Measurements from ENCODE around the gene UBQLN4.
"Not testable (repeated sequence)": the region's sequence is repeated elsewhere in the genome, so short reads cannot be mapped to it uniquely, and the experiment has no call there.

Gene UBQLN4

DNA sequence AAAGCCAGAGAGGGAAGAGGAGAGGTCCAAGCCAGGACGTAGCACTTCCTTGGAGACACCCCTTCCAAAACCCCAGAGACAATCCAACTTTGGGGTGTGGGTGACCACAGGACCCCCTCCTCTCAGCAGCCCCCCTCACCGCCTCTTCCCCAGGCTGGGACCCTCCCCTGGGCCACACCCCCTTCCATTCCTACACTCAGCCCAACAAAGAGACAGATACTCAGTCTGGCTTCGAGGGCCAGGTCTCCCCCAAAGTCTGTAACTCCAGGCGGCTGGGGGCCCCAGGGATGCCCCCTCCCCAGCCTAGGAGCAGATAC, 27.2 kb upstream of the UBQLN4 start:
- DNase-seq: no peak

DNA sequence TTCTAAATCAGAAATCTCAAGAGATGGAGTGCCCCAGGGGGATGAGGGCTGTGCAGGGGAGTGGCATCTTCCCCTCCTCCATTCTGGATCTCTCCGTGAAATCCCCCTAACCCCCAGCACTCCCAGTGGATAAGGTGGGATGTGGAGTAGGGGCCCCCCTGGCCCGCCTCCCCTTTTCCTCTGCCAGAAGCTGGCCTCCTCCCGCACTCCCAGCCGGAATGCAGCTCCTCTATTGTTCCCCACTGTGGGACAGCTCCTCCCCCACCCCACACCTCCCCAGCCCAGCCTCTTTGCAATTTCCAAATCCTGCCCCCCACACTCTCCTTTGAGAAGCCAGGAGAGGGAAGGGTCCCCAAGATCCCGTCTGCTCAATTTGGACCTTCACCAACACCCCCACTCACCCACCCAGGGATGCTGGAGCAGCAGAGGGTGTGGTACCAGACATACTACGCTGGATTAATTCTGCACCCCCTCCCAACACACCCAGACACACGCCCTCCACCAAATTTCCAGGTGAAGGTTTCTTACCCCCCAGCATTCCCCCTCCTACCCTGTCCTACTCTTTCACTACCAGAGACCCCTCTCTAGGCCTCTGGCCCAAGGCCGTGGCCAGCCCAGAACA, 26.8 kb upstream of the UBQLN4 start:
- DNase-seq: no peak

DNA sequence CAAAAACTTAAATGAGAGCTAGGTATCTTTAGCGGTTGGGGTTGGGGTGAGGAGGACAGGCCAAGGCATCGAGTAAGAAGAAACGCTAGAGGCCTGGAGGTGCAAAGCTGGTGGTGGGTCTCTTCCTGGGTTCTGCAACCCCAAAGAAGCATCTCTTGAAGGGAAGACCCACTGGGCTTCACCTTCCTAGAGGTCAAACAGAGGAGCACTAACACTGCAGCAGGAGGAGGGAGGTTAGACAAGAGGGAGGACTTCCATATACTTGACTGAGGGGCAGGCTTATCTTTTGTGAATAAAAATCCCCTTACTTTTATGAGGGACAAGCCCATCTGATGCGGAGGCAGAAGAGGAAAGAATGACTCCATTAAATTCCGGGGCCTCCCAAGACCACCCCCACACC, 26.2 kb upstream of the UBQLN4 start:
- DNase-seq: no peak

DNA sequence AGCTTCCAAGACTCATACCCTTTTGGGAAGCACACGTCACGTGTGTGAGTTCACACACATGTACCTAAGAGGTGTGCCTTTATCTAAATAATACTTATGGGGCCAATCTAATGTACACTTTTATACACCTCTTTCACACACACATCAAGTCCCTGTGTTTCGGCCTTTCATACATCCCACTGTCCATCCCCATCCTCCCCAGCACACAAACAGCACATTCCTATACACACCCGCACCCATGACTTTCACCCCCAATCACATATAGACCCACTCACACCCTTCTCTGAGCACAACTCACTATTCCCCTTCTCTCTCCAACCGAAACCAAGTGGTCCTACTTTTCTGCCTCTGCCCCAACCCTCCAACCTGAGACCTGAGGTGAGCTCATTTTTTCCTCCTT, 25.1 kb upstream of the UBQLN4 start:
- no peak for DNase-seq

DNA sequence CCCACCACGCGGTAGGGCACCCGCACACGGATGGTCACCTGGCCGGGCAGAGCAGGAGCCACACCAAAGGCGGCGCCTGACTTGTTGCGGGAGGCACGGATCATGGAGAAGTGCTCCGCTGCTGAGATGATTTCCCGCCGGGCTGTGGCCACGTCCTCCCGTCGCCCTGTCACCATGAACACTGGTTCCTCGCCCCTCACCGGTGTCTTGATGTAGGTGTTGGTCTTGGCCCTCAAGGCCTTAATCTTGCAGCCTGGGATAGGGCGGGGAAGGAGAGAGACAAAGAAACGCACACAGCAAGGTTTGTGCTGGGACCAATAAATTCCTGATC, 23.8 kb upstream of the UBQLN4 start:
- DNase-seq: no peak

DNA sequence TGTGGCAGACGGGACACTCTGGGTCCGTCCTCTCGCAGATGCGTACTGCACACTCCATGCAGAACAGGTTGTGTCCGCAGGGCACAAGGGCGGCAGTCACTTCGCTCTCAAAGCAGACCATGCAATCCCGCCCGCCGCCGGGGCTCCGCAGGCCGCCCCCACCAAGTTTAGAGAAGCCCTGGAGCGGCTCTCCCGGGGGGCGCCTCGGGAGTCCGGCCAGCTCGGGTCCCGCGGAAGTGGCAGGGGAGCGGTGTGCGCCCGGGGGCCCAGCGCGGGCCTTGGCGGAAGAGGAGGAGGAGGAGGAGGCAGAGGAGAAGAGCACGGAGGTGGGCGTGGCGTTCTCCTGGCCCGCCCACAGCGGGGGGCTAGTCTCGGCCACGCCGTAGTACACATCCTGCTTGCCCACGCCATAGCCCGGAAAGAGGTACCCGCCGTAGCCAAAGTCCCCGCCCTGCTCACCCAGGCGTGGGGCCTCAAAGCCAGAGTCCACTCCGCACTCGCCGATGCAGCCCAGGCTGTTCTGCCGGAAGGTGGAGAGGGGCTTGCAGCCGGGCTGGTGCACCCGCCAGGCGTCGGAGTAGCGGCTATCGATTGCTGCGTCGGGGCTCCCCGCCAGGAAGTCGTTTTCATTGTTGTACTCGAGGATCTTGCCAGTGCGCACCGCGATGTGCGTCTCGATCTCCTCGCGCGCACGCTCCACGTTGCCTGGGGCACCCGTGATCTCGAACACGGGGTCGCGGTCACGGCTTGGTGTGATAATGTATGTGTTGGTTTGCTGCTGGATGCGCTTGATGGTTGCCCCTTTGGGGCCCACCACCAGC, 23.2 kb upstream of the UBQLN4 start:
- DNase-seq: no peak

DNA sequence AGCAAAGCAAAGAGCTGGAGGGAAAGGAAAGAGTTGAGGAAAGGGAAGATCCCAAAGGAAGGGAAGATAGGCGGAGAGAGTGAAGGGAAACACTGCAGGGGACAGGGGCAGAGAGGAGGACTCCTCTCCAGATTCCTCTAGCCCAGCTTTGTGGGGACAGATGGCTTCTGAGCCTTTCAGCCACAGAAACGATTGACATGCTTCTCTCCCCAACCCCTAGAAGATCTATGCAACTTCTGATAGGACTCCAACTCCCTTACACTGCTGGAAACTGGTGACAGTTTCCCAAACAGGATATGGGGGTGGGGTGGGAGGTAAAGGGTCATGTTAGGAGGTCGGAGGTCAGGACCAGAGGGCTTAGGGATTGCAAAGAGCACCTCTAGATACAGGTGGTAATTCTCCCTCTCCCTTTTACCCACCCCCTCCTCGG, 22.2 kb upstream of the UBQLN4 start:
- no peak for DNase-seq

DNA sequence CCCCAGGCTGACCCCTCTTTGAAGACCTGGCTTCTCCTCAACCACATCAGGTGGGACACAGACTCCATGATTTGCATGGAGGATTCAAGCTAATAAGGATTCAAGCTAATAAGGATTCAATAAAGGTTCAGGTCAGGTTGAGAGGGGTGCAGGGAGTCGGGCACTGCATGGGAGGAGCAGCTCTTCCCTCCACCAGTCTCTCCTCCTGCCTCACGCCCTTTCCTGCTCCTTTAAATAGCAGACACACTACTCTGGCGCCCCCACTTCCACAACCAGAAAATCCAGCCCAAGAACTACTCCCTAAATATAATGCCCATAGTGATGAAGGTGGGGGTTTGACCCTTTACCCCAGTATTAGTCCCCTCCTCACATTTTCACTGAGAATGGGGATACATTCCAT, 21.6 kb upstream of the UBQLN4 start:
- no peak for DNase-seq

DNA sequence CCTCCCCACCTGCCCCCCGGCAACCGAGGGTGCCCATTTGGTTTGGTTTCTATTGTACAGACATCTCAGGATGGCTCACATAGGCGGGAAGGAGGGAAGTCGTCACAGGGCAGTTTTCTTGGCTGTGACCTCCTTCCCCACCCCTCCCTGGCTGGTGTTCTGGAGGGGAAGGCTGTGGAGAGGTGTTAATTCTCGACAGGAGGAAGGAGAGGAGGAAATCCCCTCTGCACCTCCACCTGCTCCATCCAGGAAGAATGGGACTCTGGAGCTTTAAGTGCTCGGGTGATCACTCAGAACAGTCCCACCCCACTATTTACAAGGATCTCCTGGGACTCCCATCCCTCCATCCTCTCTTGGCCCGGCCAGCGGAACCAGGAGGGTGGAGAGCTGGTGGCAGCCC, 21.1 kb upstream of the UBQLN4 start:
- DNase-seq: no peak

DNA sequence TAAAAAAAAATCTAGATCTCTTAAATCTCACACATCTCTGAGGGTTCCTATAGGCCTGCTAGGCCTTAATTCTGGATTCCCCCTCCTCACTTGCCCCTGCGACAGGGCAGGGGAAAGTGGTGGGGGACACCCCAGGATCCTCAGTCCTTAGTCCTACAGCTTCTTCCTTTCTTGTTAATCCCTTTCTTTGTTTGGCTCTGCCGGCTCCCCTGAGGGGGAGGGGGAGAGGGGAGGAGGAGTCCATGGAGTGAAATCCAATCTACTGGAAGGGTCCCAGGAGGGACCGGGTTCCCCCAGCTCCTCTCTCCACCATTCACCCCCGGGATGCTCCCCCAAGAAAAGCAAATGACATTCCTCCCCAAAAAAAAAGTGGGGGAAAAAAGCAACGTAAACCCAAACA, 20.1 kb upstream of the UBQLN4 start:
- no peak for DNase-seq

DNA sequence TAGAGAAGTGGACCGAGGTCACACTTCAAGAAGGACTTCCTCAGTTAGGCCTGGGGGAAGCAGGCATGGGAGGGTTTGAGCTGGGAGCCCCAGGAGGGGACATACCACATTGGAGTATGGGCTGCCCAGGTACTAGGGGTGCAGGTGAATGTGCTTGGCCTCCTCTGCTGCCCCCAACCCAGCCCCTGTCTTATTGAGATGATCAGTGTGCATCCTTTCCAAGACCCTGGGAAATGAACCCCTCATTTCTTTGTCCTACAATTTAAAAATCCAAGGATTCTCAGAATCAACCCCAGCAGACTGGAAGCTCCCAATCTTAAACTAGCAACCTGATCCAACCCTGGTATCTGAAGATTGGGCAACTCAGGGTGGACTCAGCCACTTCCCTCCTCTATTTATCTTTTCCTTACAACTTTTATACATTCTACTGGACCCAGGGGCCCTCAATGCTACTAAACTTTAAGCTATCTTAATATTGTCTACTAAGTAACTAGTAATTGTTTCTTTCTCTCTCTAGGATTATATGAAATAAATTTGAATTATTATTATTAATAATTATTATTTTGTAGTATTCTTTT, 19.6 kb upstream of the UBQLN4 start:
- DNase-seq: no peak

DNA sequence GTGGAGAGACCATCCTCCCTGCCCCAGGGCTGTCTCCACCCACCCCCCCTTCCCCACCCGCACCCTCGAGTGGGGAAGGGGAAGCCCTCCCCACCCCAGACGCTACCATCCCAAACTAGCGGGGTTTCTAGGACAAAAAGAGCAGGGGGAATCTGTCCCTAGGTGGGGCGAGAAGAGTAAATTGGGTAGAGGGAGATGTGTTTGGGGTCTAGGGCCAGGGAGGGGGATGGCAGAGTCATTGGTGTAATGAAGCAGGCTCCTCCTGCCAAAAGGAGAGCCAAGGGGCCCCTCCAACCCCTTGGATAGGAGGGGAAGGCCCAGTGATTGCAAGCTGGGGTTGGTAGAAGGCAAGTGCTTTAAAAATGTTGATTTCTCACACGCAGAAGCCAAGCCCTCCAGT, 18.7 kb upstream of the UBQLN4 start:
- no peak for DNase-seq

DNA sequence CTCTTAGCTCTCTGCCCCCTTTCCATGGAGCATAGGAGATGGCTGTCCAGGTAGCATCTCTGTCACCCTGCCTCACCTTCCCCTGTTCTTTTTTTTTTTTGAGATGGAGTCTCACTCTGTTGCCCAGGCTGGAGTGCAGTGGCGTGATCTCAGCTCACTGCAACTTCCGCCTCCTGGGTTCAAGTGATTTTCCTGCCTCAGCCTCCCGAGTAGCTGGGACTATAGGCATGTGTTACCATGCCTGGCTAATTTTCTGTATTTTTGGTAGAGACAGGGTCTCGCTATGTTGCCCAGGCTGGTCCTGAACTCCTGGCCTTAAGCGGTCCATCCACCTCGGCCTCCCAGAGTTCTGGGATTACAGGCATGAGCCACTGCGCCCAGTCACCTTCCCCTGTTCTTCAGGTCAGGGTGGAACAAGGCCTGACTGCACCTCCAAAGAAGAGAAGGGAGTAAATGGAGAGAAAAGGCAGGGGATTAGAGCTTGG, 17.8 kb upstream of the UBQLN4 start:
- not testable (repeated sequence) for DNase-seq

DNA sequence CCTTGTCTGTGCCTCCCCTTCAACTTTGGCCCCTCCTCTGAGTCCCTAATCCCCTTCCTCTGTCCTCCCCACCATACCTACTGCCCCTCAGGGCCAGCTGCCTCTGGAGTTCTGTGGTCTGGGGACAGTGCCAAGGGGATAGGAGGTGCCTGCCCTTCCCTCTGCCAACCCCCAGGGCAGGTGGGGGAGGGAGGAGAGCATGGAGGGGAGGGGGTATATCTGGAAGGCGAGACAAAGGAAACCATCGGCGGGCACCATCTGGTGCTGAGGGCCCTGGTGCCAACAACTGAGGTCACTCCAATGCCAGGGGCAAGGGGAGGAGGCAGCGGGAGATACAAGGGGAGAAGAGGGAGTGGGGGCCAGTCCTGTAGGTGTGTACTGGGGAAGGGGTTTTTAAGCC, 16.9 kb upstream of the UBQLN4 start:
- DNase-seq: no peak

DNA sequence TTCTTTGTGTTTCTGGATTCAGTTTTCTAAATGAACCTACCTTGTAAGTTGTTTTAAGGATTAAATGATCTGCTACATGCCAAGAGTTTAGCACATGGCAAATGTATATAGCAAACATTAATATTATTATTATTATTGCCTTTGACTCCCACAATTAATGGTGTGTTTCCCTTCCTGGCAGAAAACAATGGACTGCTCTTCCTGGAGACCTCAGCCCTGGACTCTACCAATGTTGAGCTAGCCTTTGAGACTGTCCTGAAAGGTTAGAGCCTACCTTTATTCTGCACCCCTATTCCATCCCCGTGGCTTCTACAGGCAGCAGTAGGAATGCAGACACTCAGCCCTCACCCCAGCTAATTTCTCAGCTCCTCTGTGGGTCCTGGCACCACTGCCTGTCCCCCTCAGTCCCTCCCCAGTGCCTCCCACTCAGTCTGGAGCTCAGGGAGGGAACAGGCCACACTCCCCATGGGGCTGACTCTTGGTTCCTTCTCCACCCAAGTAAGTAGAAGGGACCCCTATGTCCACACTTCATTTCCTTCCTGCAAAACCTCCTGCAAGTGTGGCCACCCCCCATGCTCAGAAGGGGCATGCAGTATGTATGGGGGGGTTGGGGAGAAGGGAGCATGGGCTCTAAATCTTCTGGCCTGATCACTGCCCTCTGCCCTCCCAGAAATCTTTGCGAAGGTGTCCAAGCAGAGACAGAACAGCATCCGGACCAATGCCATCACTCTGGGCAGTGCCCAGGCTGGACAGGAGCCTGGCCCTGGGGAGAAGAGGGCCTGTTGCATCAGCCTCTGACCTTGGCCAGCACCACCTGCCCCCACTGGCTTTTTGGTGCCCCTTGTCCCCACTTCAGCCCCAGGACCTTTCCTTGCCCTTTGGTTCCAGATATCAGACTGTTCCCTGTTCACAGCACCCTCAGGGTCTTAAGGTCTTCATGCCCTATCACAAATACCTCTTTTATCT, 16.2 kb upstream of the UBQLN4 start:
- DNase-seq: no peak

DNA sequence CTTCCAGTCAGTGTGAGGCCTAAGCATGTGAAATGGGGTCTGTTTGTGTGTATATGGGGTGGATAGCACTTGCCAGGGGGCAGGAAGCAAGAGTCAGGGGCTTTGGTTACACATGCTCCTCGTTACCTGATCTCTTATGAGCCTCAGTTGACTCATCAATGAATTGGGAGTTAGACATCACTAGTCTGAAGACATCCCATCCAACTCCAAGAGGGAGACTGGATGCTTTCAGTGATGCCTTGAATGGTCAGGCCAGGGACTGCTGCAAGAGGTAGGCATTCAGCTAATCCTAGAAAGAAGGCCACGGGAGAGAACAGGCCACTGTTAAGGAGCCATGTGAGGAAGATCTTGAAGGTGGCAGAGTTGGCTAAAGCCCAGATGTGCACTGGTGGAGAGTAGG, 13.7 kb upstream of the UBQLN4 start:
- DNase-seq: no peak

DNA sequence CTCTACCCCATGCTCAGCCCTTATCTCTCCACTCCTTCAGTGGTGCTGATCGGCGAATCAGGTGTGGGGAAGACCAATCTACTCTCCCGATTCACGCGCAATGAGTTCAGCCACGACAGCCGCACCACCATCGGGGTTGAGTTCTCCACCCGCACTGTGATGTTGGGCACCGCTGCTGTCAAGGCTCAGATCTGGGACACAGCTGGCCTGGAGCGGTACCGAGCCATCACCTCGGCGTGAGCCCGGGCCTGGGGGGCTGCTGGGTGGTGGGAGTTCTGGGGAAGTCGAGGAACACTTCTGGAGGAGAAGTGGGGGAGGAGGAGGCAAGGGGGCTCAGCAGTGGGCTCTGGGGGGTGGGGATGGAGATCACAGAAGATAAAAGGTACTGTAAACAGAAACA, 12.3 kb upstream of the UBQLN4 start:
- no peak for DNase-seq

DNA sequence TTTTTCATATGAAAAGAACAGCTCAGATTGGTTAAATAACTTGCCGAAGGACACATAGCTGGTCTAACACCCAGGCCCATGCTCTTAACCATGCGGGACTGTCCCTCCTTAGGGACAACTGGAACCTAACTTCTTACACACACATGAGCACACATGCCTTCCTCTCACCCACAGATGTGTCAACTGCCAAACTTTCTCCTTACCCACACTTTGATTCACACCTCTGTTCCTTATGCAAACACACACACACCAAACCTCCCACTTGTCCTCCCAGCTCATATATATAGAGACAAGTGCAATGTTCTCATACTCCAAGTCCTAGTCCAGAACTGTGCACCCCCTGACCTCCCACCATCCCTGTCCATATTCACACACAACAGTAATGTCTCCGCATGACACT, 11.6 kb upstream of the UBQLN4 start:
- no peak for DNase-seq

DNA sequence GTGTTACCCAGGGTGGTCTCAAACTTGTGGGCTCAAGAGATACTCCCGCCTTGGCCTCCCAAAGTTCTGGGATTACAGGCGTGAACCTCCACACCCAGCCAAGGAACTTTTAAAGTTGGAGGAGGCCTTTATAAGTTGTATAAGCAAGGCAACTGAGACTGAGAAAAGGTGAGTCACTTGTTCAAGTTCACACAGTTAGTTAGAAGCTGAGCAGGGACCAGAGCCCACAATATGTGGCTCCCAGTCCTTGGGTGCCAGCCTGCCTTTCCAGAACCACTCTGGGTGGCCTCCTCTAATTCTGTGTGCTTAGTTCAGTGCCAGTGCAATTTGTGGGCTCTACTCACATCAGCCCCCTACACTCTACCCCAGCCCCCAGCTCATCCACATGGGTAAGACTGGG, 11.0 kb upstream of the UBQLN4 start:
- no peak for DNase-seq

DNA sequence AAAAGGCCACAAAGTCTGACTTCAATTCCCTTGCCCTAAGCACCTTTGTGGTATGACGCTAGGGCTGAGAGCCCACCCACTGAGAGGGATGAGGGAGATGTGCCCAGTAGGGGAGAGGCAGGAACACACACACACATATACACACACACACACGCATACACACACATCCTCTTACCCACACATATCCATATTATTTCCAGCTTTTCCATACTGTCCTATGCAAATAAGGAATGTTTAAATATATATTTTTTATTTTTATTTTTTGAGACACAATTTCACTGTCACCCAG, 10.3 kb upstream of the UBQLN4 start:
- no peak for DNase-seq

DNA sequence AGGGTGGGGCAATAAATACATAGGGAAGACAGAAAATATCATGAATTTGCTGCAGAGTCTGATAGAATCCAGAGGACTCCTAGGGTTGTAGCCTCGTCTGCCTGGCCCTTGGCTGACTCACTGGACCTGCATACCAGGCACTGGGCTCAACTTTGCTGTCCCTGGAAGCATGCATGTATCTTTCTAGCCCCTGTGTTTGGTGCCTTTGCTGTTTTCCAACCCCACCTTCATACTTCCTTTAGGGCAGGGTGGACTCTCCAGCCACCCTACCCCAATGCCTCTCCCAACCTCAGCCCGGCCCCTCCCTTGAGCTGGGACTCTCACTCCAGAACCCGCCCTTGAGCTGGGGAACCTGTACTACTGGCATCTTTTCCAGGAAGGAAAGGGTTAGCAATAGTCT, 8.6 kb upstream of the UBQLN4 start:
- no peak for DNase-seq

DNA sequence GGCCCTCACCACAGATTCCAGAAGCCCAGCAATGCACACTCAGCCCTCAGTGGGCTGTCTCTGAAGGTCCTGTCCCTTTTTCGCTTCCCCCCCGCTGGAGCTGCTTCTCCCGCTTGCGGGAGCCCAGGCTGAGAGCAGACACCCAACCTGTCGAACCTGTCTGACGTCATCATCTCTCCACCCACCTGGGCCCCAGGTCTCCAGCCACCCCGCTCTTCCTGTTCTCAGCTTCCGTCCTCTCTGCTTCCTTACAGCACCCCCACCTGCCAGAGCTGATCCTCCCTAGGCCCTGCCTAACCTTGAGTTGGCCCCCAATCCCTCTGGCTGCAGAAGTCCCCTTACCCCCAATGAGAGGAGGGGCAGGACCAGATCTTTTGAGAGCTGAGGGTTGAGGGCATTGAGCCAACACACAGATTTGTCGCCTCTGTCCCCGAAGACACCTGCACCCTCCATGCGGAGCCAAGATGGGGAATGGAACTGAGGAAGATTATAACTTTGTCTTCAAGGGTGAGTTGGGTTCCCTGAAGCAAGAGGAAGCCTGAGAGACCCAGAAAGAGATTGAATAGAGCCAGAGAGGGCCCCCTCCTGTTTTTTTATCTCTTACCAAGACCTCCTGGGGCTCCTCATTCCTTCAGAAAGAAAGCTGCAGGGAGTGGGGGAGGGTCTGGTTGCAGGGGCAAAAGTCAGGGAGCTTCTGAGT, 7.5 kb upstream of the UBQLN4 start, which contains the start of gene RAB25:
TSS of gene RAB25 (plus strand) at position 224 of the 700 bp plus-strand sequence. CDS start at position 465, 241 bp downstream.
- no peak for DNase-seq

DNA sequence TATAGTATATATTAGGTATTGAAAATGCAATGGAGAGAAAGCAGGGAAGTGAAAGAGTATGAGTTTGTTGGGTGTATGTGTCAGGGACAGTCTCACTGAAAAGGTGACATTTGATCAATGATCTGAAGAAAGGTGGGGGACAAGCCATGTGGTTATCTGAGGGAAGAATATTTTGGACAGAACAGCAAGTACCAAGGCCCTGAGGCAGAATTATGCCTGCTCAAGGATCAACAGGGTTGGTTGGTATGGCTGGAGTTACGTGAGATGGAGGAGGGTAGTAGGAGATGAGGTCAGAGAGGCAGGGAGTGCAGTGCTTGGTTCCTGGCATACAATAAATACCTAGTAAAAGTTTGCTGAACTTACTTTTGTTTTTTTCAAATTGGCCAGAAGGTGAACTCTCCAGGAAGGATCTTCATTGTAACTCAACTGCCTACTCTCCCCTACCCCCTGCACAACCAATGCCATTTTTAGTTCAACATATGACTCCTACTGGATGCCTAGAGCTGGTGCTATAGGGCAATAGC, 2.8 kb upstream of the UBQLN4 start:
- no peak for DNase-seq
